MM.1S (cell line): Measurements from ENCODE around the gene SEC22A.

Experiments
- DNase-seq: peaks from one replicate; pipeline ENCODE4 v3.0.0-alpha.2; 2015
- H2AFZ ChIP-seq: fragments of 300-600 bp; sonication (generic); 2 replicates; pipeline ENCODE4 v1.6.0; 2016; ENCODE audit warnings: antibody characterized with exemption, low read length
- H3F3A ChIP-seq: fragments of 300-600 bp; sonication (generic); 2 replicates; pipeline ENCODE4 v1.6.1; 2016; ENCODE audit warnings: mild to moderate bottlenecking, antibody characterized with exemption, low read length, moderate library complexity, mixed read lengths; ENCODE audit not compliant: insufficient read depth
- H3K27ac ChIP-seq: fragments of 300-600 bp; sonication (generic); 2 replicates; pipeline ENCODE4 v1.5.1; 2016; ENCODE audit warnings: mild to moderate bottlenecking, low read length
- H3K27me3 ChIP-seq: fragments of 300-600 bp; sonication (generic); replicated peaks from 2 replicates; pipeline ENCODE4 v1.6.0; 2016; ENCODE audit warnings: low read length; ENCODE audit not compliant: insufficient read depth
- H3K36me3 ChIP-seq: fragments of 300-600 bp; sonication (generic); replicated peaks from 2 replicates; pipeline ENCODE4 v1.6.1; 2016; ENCODE audit warnings: mild to moderate bottlenecking, low read length, mixed read lengths; ENCODE audit not compliant: insufficient read depth
- H3K4me1 ChIP-seq: fragments of 300-600 bp; sonication (generic); 2 replicates; pipeline ENCODE4 v1.6.1; 2016; ENCODE audit warnings: low read length, mixed read lengths
- H3K4me2 ChIP-seq: fragments of 300-600 bp; sonication (generic); 2 replicates; pipeline ENCODE4 v1.6.0; 2016; ENCODE audit warnings: low read depth, low read length
- H3K4me3 ChIP-seq: fragments of 300-600 bp; sonication (generic); 2 replicates; pipeline ENCODE4 v1.5.1; 2016; ENCODE audit warnings: low read length, mixed read lengths
- H3K79me2 ChIP-seq: fragments of 300-600 bp; sonication (generic); 2 replicates; pipeline ENCODE4 v1.6.1; 2016; ENCODE audit warnings: mixed run types, low read length, mixed read lengths
- H3K9ac ChIP-seq: fragments of 300-600 bp; sonication (generic); 2 replicates; pipeline ENCODE4 v1.6.1; 2016; ENCODE audit warnings: low read length, mixed read lengths
- H3K9me2 ChIP-seq: fragments of 300-600 bp; sonication (generic); replicated peaks from 2 replicates; pipeline ENCODE4 v1.6.1; 2016; ENCODE audit warnings: mild to moderate bottlenecking, low read length, mixed read lengths; ENCODE audit not compliant: insufficient read depth
- H3K9me3 ChIP-seq: fragments of 300-600 bp; sonication (generic); replicated peaks from 2 replicates; pipeline ENCODE4 v1.6.1; 2016; ENCODE audit warnings: mild to moderate bottlenecking, low read length, mixed read lengths; ENCODE audit not compliant: insufficient read depth
- H4K20me1 ChIP-seq: fragments of 300-600 bp; sonication (generic); 2 replicates; pipeline ENCODE4 v1.6.1; 2016; ENCODE audit warnings: mild to moderate bottlenecking, low read length, moderate library complexity, mixed read lengths; ENCODE audit not compliant: insufficient read depth
- EZH2 ChIP-seq: fragments of 300-600 bp; sonication (generic); optimal IDR thresholded peaks from 2 replicates; pipeline ENCODE3; 2017; ENCODE audit warnings: low read depth, mild to moderate bottlenecking, antibody characterized with exemption, low read length, mixed read lengths
- EZH2phosphoT487 ChIP-seq: fragments of 300-600 bp; sonication (generic); IDR thresholded peaks from 2 replicates; pipeline ENCODE4 v1.6.1; 2018; ENCODE audit warnings: antibody characterized with exemption, low read length
- TF ChIP-seq, protein P1 (sequence below): fragments of 300-600 bp; sonication (generic); IDR thresholded peaks from 2 replicates; pipeline ENCODE4 v1.5.1; 2016; ENCODE audit warnings: antibody characterized with exemption, low read length, mixed read lengths

Gene SEC22A

GRCh38 chr3:123276346-123277006, 74.7 kb downstream of the SEC22A start:
- H3K36me3 ChIP-seq, result no peaks in the 10 kb centered on the region
- H2AFZ ChIP-seq, result no peak overlapping the region
- no peak overlapping the region for H3K27ac ChIP-seq
- H3K9ac ChIP-seq, result no peak overlapping the region
- no peaks in the 10 kb centered on the region for H4K20me1 ChIP-seq
- no peaks in the 10 kb centered on the region for H3K9me3 ChIP-seq
- no peak for DNase-seq
- H3K79me2 ChIP-seq, result no peaks in the 10 kb centered on the region
- H3K4me3 ChIP-seq, result no peak overlapping the region
- no peak overlapping the region for H3K4me2 ChIP-seq
- no peaks in the 10 kb centered on the region for H3K27me3 ChIP-seq
- H3F3A ChIP-seq, result no peaks in the 10 kb centered on the region
- no peak for TF ChIP-seq EZH2phosphoT487
- no peaks in the 10 kb centered on the region for H3K9me2 ChIP-seq
- no peaks in the 10 kb centered on the region for H3K4me1 ChIP-seq

GRCh38 chr3:123277106-123277505, 75.4 kb downstream of the SEC22A start:
- no peak for DNase-seq
- no peak overlapping the region for H3K4me2 ChIP-seq
- H3K36me3 ChIP-seq, result no peaks in the 10 kb centered on the region
- H3K9ac ChIP-seq, result no peak overlapping the region
- TF ChIP-seq, protein P1, sequence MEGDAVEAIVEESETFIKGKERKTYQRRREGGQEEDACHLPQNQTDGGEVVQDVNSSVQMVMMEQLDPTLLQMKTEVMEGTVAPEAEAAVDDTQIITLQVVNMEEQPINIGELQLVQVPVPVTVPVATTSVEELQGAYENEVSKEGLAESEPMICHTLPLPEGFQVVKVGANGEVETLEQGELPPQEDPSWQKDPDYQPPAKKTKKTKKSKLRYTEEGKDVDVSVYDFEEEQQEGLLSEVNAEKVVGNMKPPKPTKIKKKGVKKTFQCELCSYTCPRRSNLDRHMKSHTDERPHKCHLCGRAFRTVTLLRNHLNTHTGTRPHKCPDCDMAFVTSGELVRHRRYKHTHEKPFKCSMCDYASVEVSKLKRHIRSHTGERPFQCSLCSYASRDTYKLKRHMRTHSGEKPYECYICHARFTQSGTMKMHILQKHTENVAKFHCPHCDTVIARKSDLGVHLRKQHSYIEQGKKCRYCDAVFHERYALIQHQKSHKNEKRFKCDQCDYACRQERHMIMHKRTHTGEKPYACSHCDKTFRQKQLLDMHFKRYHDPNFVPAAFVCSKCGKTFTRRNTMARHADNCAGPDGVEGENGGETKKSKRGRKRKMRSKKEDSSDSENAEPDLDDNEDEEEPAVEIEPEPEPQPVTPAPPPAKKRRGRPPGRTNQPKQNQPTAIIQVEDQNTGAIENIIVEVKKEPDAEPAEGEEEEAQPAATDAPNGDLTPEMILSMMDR, result no peak
- TF ChIP-seq EZH2phosphoT487 (no peak), EZH2 (no peak)
- H2AFZ ChIP-seq, result no peak overlapping the region
- H3K27ac ChIP-seq, result no peak overlapping the region
- H3K4me1 ChIP-seq, result no peaks in the 10 kb centered on the region
- no peaks in the 10 kb centered on the region for H3K9me3 ChIP-seq
- no peaks in the 10 kb centered on the region for H3K79me2 ChIP-seq
- no peaks in the 10 kb centered on the region for H4K20me1 ChIP-seq
- H3K4me3 ChIP-seq, result no peak overlapping the region
- no peaks in the 10 kb centered on the region for H3K9me2 ChIP-seq
- no peaks in the 10 kb centered on the region for H3F3A ChIP-seq
- no peaks in the 10 kb centered on the region for H3K27me3 ChIP-seq

GRCh38 chr3:123278446-123278845, 76.7 kb downstream of the SEC22A start:
- H3F3A ChIP-seq, result no peaks in the 10 kb centered on the region
- no peak overlapping the region for H2AFZ ChIP-seq
- H3K9me2 ChIP-seq, result no peaks in the 10 kb centered on the region
- no peaks in the 10 kb centered on the region for H4K20me1 ChIP-seq
- DNase-seq, result no peak
- no peak for TF ChIP-seq EZH2phosphoT487
- TF ChIP-seq, protein P1, result no peak
- no peaks in the 10 kb centered on the region for H3K36me3 ChIP-seq
- no peak overlapping the region for H3K4me2 ChIP-seq
- H3K9ac ChIP-seq, result no peak overlapping the region
- H3K79me2 ChIP-seq, result no peaks in the 10 kb centered on the region
- H3K4me1 ChIP-seq, result no peaks in the 10 kb centered on the region
- H3K27ac ChIP-seq, result no peak overlapping the region
- no peaks in the 10 kb centered on the region for H3K9me3 ChIP-seq
- no peaks in the 10 kb centered on the region for H3K27me3 ChIP-seq
- no peak overlapping the region for H3K4me3 ChIP-seq

GRCh38 chr3:123279121-123279520, 77.4 kb downstream of the SEC22A start:
- no peaks in the 10 kb centered on the region for H3K9me2 ChIP-seq
- H3K4me2 ChIP-seq, result no peak overlapping the region
- no peak overlapping the region for H3K4me3 ChIP-seq
- no peaks in the 10 kb centered on the region for H4K20me1 ChIP-seq
- no peak overlapping the region for H3K9ac ChIP-seq
- H3K27ac ChIP-seq, result no peak overlapping the region
- no peak overlapping the region for H2AFZ ChIP-seq
- no peaks in the 10 kb centered on the region for H3K4me1 ChIP-seq
- H3F3A ChIP-seq, result no peaks in the 10 kb centered on the region
- no peaks in the 10 kb centered on the region for H3K79me2 ChIP-seq
- no peak for DNase-seq
- H3K36me3 ChIP-seq, result no peaks in the 10 kb centered on the region
- no peaks in the 10 kb centered on the region for H3K9me3 ChIP-seq
- no peaks in the 10 kb centered on the region for H3K27me3 ChIP-seq
- TF ChIP-seq EZH2phosphoT487 (no peak), EZH2 (no peak)
- TF ChIP-seq, protein P1, result no peak
